OCI-M1 (cell line): ENCODE measurements around the gene EXTL1.
"Not testable (repeated sequence)": the region's sequence is repeated elsewhere in the genome, so short reads cannot be mapped to it uniquely, and the experiment has no call there.

Experiments used
- DNase-seq: peaks from one replicate; lab custom pipeline; 2025; lab: John Stamatoyannopoulos, UW

The EXTL1 gene

GRCh38 chr1:26021647-26022403, at the start of gene EXTL1:
EXTL1 (plus strand) TSS chr1:26021775; CDS start chr1:26022647, 872 bp downstream.
- peak; percentile 60 for DNase-seq

DNA sequence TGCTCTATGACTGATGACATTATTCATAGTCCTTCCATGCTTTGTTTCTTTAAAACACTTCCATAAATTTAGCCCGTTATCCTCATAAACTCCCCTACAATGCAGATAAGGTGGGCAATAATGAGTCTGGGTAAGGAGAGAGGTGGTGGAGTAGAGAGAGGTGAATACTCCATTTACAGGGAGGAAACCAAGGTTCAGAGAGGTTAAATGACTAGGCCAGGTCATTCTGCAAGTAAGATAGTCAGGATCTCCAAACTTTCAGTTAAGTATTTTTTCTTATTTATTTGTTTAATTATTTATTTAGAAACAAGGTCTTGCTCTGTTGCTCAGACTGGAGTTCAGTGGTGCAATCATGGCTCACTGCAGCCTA, 49.8 kb upstream of the EXTL1 start:
- DNase-seq: no peak

DNA sequence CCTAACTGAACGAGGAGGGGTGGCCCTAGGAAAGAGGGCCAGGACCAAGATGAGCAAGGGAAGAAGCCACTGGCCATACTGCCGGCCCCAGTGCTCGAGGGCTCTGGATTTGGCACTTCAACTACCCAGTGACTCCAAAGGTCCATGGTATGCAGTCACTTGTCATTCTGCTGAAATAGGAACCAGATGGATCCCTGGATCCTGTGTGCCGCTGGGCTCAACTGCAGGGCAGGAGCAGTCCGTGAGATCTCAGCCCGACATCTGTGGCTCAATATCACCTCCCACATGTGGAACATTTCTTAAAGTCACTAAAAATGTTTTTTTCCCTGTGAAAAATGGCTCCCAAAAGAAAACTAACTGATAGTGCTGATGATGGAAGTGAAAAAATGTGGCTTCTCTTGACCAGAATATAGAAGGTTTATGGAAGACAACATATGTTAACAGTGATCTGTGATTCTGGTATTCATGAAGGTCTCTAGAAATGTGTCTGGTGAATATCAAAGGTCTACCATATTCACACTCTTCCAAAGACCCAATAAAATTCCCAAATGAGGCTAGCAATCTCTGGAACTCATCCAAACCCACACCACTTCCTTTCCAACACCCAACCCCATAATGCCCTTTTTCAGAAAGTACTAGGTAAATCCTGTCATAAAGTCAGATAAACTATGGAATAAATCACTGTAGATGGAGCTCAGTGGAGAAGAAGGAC, 47.8 kb upstream of the EXTL1 start:
- DNase-seq: no peak

GRCh38 chr1:25977801-25978200, 43.8 kb upstream of the EXTL1 start:
- no peak for DNase-seq

GRCh38 chr1:25978403-25978802, 43.2 kb upstream of the EXTL1 start:
- peak; percentile 43 for DNase-seq

- no peak for DNase-seq
Measured at GRCh38 chr1:25979210-25979609, 42.4 kb upstream of the EXTL1 start.

GRCh38 chr1:25985171-25985570, 36.4 kb upstream of the EXTL1 start:
- DNase-seq: no peak

DNA sequence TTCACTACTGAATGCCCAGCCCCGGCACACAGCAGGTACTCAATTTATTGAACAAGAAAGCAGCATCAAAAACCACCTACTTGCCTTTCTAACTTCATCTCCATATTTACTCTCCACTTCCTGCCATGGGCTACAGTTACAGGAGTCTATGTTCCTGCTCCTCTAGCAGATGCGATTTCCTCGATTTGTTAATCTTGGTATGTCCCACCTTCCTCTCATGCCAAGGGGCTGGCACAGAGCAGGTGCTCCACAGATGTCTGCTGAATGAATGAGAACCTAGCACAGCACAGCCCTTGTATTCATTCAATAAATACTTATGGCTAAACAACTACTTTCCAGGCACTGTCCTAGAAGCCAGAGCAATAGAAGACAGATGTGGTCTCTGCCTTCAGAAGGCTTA, 35.9 kb upstream of the EXTL1 start:
- DNase-seq: no peak

DNA sequence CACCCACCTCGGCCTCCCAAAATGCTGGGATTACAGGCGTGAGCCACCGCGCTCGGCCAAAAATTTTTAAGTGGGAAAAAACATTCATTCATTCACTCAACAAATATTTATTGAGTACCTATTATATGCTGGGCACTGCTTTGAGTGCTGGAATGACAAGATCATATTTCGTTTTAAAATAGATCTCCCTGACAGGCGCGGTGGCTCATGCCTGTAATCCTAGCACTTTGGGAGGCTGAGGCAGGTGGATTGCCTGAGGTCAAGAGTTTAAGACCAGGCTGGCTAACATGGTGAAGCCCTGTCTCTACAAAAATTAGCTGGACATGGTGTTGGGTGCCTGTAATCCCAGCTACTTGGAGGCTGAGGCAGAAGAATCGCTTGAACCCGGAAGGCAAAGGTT, 34.8 kb upstream of the EXTL1 start:
- DNase-seq: not testable (repeated sequence)

GRCh38 chr1:25987951-25988350, 33.6 kb upstream of the EXTL1 start:
- no peak for DNase-seq

DNA sequence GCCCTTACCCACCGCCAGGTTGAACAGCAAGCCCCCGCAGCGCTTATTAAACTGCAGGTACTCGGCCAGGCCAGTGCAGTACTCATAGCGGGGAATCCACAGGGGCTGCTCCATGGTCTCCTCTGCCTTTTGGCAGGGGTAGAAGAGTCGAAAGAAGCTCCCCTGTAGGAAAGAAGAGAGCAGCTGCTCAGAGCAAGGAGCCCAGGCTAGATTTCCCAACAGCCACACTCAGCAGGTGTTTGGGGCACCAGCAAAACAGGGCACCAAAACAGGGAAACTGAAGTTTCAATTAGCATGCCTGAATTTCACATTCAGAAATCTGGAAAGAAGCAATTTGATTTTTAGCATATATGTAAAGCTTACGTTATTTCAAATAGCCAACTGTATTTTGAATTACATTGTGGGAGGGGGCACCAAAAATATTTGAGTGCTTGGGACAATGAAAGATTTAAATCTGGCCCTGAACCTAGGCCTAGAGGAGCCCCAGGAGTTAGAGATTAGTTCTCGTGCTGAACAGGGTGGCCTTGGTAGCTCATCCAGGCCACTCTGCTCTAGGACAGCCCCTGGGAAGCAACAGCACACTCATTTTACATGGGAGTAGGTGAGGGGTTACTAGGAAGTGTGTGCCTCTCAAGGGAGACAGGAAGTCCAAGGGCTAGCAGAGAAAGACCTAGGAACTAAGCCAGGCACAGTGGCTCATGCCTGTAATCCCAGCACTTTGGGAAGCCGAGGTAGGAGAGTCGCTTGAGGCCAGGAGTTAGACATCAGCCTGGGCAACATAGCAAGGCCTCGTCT, 31.9 kb upstream of the EXTL1 start:
- DNase-seq: no peak

DNA sequence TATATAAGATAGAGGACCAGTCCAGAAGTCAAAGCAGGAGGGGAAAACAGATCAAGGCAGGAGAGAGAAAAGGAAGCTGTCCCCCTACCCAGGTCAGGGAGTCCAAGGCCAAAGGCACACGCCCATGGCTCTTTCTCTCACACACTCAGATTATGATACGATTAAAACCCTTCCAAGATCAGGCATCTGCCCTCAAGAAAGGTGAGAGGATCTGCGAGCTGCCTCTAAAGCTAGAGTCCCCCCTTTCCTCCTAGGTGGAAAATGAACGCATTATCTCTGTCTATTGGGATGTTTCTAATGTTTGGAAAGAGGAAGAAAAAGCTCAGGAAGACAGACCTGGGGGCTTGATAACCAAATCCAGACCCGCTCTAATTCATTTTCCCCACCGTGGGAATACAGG, 31.3 kb upstream of the EXTL1 start:
- DNase-seq: no peak

DNA sequence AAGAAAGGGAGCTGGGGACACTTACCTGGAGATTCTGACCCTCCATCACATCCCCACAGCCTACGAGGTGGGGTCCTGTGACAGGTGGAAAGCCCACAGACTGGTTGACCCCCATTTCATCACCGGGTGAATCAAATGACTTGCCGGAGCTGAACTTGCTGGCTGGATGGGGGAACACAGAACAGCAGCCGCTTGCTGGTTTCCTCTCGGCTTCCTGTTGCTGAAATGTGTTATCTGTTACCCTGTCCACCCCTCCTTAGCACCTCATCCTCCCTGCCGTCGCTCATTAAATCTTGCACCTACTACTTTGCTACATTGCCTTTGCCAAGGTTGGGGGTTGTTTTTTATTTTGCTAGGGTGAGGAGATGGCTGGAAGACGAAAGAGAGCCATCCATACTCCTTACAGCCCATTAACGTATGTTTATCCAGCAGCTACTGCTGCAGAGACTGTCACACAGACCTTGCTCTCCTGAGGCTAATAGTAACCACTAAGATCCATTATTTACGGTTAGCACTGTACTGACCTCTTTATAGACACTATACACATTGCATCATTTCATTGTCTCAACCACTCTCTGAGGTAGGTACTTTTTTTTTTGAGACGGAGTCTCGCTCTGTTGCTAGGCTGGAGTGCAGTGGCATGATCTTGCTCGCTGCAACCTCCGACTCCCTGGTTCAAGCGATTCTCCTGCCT, 30.7 kb upstream of the EXTL1 start:
- no peak for DNase-seq

DNA sequence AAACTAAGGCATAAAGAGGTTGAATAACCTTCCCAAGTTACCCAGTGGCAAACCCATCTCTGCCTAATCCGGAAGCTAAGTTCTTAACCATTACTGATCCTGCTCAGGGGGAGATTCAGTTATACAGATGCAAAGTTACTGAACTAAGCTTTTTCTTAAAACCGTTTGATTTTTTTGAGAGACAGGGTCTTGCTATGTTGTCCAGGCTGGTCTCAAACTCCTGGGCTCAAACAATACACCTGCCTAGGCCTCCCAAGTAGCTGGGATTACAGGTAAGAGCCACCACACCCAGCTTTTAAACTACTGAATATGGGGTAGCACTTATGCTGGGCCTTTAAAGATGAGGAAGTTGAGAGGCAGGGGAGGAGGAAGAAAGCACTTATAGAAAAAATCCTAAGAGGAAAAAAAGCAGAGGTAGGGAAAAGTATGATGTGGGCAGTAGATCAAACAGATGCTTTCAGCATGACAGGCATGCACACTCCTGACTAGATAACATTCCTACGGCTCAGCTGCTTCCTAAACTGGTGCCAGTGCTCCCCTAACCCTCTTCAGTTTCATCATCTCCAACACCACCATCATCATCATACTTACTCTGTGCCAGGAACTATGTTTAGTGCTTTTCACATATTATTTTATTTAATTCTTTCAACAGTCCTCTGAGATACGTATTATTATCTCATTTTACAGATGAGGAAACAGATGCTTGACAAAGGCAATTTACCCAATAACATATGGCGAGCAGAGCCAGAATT, 29.5 kb upstream of the EXTL1 start:
- no peak for DNase-seq

GRCh38 chr1:25992689-25993171, 28.8 kb upstream of the EXTL1 start:
- DNase-seq: no peak

DNA sequence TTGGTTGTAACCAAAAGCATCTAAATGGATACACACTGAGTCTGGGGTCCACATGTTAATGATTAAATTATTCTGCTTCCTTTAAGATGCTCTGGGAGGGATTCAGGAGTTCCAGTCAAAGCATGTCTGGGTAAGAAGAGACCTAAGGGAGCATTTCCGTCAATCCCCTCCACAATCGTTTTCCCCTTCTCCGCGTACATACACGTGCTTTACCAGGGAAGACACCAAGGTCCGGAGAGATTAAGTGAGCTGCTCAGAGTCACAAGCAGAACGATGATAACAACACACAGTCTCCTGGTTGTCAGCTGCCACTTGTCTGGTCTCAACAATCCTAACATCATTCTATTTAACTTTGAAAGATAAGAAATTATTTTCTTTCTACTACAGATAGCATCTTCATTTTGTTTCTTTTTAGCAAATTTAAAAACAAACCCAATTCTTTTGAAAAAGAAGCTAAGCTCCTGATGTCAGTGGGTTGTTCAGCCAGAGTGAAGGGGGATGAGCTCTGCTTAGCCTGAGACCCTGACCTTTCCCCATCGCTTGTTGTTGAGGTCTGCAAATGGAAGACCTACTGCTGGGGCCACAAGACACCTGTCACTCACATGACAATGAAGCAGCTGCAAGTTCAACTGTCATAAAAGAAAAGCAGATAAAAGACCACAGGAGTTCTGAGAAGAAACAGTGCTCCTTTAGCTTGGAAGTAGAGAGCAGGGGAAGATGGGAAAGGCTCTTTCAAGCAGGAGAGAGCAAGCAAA, 28.2 kb upstream of the EXTL1 start:
- DNase-seq: peak; percentile 67

DNA sequence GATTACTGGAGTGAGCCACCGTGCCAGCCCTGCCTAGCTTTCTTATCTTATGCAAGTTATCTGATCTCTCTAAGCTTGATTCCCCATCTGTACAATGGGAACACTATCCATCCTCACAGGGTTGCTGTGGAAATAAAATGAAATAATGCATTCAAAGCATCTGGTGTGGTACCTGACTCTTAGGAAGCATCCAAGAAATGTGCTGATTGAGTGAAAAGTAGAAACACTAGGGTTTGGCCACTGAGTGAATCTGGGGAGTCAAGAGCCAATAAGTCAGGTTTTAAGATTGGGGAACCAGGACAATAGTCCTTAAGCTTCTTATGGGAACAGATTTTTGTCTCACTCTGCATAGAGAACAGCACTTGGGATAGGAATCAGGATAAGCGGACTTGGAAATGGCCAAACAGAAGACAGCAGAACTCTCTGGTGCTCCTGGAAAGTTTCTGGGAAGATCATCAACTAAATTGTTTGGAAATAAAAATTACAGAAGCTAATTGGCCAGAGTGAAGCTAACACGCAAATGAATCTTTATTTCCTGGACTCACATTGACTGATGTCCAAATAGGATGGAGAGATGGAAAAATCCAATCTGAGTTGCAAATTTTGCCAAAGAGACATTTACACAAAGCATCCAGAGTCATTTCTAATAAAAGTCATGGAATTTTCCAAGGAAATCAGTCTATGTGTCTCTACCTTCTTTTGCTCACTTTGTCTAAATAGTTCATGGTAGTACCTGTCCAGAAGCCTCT, 27.0 kb upstream of the EXTL1 start:
- no peak for DNase-seq

- DNase-seq: peak; percentile 88
Measured at GRCh38 chr1:25996966-25997827, 24.4 kb upstream of the EXTL1 start.
